ENCODE results near the gene NPAS3.

NPAS3 gene

GRCh38 chr14:33768458-33768830 lies 829.8 kb downstream of the NPAS3 start:
- H3K27me3 ChIP-seq (ENCODE audit: insufficient read depth, poor library complexity, severe bottlenecking), result no peaks in the 10 kb centered on the region
- H3K27ac ChIP-seq (replicated peaks), result no peak overlapping the region
- no peak for TF ChIP-seq CTCF (IDR thresholded peaks at IDR 0.05; ENCODE audit: insufficient read depth, low read length)
- TF ChIP-seq SPI1 (IDR thresholded peaks at IDR 0.05; ENCODE audit: borderline replicate concordance, low read depth), result no peak
- TF ChIP-seq POLR2AphosphoS5 (IDR thresholded peaks at IDR 0.05; ENCODE audit: low read depth), result no peak
- no peak for DNase-seq (ENCODE audit: low read depth in 1 of 2, low spot score in 1 of 2)
- no peak overlapping the region for H3K4me3 ChIP-seq (replicated peaks; ENCODE audit: insufficient read depth, low read length)

- TF ChIP-seq SPI1 (IDR thresholded peaks at IDR 0.05; ENCODE audit: borderline replicate concordance, low read depth) (no peak), GABPA (IDR thresholded peaks at IDR 0.05; ENCODE audit: low read depth) (no peak), CTCF (IDR thresholded peaks at IDR 0.05; ENCODE audit: insufficient read depth, low read length) (no peak)
- H3K27ac ChIP-seq (replicated peaks), result no peak overlapping the region
- no peaks in the 10 kb centered on the region for H3K27me3 ChIP-seq (ENCODE audit: insufficient read depth, poor library complexity, severe bottlenecking)
- DNase-seq (ENCODE audit: low read depth in 1 of 2, low spot score in 1 of 2), result no peak
- H3K4me3 ChIP-seq (replicated peaks; ENCODE audit: insufficient read depth, low read length), result no peak overlapping the region
Measured at GRCh38 chr14:33773205-33774030, 834.7 kb downstream of the NPAS3 start.

DNA sequence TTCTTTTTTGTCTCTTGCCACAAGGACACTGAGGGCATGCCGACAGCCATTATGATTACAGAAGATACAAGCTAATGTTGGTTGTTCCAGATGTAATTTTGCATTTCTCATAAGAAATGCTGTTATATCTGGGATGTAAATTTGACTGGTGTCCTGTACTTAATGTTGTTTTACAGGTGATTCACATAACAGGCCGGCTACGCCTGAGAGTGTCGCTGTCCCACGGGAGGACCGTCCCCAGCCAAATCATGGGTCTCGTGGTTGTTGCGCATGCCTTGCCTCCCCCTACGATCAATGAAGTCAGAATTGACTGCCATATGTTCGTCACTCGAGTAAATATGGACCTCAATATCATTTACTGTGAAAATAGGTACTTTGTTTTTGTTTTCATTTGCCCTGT lies 835.5 kb downstream of the NPAS3 start:
- TF ChIP-seq GABPA (IDR thresholded peaks at IDR 0.05; ENCODE audit: low read depth), result no peak
- no peak for TF ChIP-seq SPI1 (IDR thresholded peaks at IDR 0.05; ENCODE audit: borderline replicate concordance, low read depth)
- TF ChIP-seq, protein P1, sequence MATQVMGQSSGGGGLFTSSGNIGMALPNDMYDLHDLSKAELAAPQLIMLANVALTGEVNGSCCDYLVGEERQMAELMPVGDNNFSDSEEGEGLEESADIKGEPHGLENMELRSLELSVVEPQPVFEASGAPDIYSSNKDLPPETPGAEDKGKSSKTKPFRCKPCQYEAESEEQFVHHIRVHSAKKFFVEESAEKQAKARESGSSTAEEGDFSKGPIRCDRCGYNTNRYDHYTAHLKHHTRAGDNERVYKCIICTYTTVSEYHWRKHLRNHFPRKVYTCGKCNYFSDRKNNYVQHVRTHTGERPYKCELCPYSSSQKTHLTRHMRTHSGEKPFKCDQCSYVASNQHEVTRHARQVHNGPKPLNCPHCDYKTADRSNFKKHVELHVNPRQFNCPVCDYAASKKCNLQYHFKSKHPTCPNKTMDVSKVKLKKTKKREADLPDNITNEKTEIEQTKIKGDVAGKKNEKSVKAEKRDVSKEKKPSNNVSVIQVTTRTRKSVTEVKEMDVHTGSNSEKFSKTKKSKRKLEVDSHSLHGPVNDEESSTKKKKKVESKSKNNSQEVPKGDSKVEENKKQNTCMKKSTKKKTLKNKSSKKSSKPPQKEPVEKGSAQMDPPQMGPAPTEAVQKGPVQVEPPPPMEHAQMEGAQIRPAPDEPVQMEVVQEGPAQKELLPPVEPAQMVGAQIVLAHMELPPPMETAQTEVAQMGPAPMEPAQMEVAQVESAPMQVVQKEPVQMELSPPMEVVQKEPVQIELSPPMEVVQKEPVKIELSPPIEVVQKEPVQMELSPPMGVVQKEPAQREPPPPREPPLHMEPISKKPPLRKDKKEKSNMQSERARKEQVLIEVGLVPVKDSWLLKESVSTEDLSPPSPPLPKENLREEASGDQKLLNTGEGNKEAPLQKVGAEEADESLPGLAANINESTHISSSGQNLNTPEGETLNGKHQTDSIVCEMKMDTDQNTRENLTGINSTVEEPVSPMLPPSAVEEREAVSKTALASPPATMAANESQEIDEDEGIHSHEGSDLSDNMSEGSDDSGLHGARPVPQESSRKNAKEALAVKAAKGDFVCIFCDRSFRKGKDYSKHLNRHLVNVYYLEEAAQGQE (IDR thresholded peaks at IDR 0.05; ENCODE audit: insufficient replicate concordance, low read depth), result no peak
- no peak for TF ChIP-seq POLR2AphosphoS5 (IDR thresholded peaks at IDR 0.05; ENCODE audit: low read depth)
- no peak for TF ChIP-seq CTCF (IDR thresholded peaks at IDR 0.05; ENCODE audit: insufficient read depth, low read length)

DNA sequence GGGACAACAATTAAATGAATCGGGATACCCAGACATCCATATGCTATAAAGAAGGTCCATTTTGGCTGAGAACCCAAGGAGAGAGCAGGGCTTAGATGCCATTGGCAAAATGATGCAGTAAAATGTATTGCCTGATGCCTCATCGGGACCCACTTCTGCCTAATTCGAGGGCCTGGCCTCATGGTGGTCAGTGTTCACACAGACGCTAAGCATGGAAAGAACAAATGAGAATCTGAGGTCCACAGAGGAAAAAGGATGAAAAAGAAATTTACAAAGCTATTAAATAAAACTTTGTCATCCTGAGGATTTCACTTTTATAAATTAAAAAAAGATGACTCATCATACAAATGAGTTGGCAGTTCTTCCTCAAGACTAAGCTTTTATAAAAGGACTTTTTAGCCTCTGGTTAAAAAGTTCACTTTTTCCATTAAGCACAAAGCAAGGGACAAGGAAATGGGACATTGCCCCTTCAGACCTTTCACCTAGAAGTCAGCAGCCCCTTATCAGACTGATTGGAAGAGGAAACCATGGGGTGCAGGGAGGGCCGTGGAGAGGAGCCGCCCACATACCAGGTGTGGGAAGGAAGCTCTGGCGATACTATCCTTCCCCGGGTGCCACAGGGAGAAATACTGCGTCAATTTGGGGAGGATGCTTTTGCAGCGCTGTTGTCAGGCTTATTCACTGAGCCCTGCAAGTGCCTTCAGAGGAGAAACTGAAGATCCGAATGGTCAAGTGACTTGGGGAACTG lies 836.2 kb downstream of the NPAS3 start:
- no peak for TF ChIP-seq GABPA (IDR thresholded peaks at IDR 0.05; ENCODE audit: low read depth)
- TF ChIP-seq, protein P1 (IDR thresholded peaks at IDR 0.05; ENCODE audit: insufficient replicate concordance, low read depth), result no peak
- TF ChIP-seq SPI1 (IDR thresholded peaks at IDR 0.05; ENCODE audit: borderline replicate concordance, low read depth), result no peak
- no peak for TF ChIP-seq CTCF (IDR thresholded peaks at IDR 0.05; ENCODE audit: insufficient read depth, low read length)
- no peak for TF ChIP-seq POLR2AphosphoS5 (IDR thresholded peaks at IDR 0.05; ENCODE audit: low read depth)

More for the DNA sequence above, 835.5 kb downstream of the NPAS3 start:
- H3K27me3 ChIP-seq (ENCODE audit: insufficient read depth, poor library complexity, severe bottlenecking), result no peaks in the 10 kb centered on the region
- no peak overlapping the region for H3K4me3 ChIP-seq (replicated peaks; ENCODE audit: insufficient read depth, low read length)
- H3K27ac ChIP-seq (replicated peaks), result no peak overlapping the region
- DNase-seq (ENCODE audit: low read depth in 1 of 2, low spot score in 1 of 2), result no peak

More for the DNA sequence above, 836.2 kb downstream of the NPAS3 start:
- no peak for DNase-seq (ENCODE audit: low read depth in 1 of 2, low spot score in 1 of 2)
- H3K4me3 ChIP-seq (replicated peaks; ENCODE audit: insufficient read depth, low read length), result no peak overlapping the region
- H3K27me3 ChIP-seq (ENCODE audit: insufficient read depth, poor library complexity, severe bottlenecking), result no peaks in the 10 kb centered on the region
- H3K27ac ChIP-seq (replicated peaks), result no peak overlapping the region

Data from HL-60 (cell line).